SK-N-SH treated with all-trans-retinoic acid at 6 μM for 48 hours (cell line): Measurements from ENCODE around the gene TMEM127.

ENCODE experiments used
- ATAC-seq: fragments of 200-7000 bp; cut with Tn5 transposase; 3 replicates; pipeline ENCODE4 v1.9.1; 2020; ENCODE audit warnings: mild to moderate bottlenecking, moderate library complexity
- BACH2 ChIP-seq: fragments of 250-450 bp; sonication (Bioruptor Pico); IDR thresholded peaks from 2 replicates; pipeline ENCODE4 v1.9.0; 2021; ENCODE audit warnings: mild to moderate bottlenecking, borderline replicate concordance
- CSDC2 ChIP-seq: fragments of 250-450 bp; sonication (Bioruptor Pico); IDR thresholded peaks from 2 replicates; pipeline ENCODE4 v1.5.0; 2020; ENCODE audit warnings: mild to moderate bottlenecking, moderate library complexity
- ESRRG ChIP-seq: fragments of 250-450 bp; sonication (Bioruptor Pico); IDR thresholded peaks from 2 replicates; pipeline ENCODE4 v1.6.1; 2021; ENCODE audit warnings: mild to moderate bottlenecking
- ISL1 ChIP-seq: fragments of 250-450 bp; sonication (Bioruptor Pico); IDR thresholded peaks from 2 replicates; pipeline ENCODE4 v2.1.2; 2022; ENCODE audit warnings: mild to moderate bottlenecking, moderate library complexity
- OSR1 ChIP-seq: fragments of 250-450 bp; sonication (Bioruptor Pico); IDR thresholded peaks from 2 replicates; pipeline ENCODE4 v1.8.0; 2022; ENCODE audit warnings: moderate library complexity, mild to moderate bottlenecking, inconsistent platforms
- RARB ChIP-seq: fragments of 250-450 bp; sonication (Bioruptor Pico); IDR thresholded peaks from 2 replicates; pipeline ENCODE4 v1.8.0; 2021; ENCODE audit warnings: mild to moderate bottlenecking, moderate library complexity
- TCF4 ChIP-seq: fragments of 250-450 bp; sonication (Bioruptor Pico); IDR thresholded peaks from 2 replicates; pipeline ENCODE4 v1.8.0; 2021; ENCODE audit warnings: mild to moderate bottlenecking, moderate library complexity, borderline replicate concordance
- ZC3H10 ChIP-seq: fragments of 250-450 bp; sonication (Bioruptor Pico); IDR thresholded peaks from 2 replicates; pipeline ENCODE4 v1.5.1; 2021; ENCODE audit warnings: mild to moderate bottlenecking, moderate library complexity
- ZNF70 ChIP-seq: fragments of 450-650 bp; formaldehyde crosslinking; IDR thresholded peaks from 2 replicates; pipeline ENCODE4 v1.5.0; 2020; ENCODE audit warnings: mild to moderate bottlenecking, moderate library complexity
- ZNF8 ChIP-seq: fragments of 450-650 bp; formaldehyde crosslinking; IDR thresholded peaks from 2 replicates; pipeline ENCODE4 v1.5.0; 2020; ENCODE audit warnings: mild to moderate bottlenecking, moderate library complexity
- TF ChIP-seq, protein P1 (sequence below): fragments of 250-450 bp; sonication (Bioruptor Pico); IDR thresholded peaks from 2 replicates; pipeline ENCODE4 v1.8.0; 2021; ENCODE audit warnings: low read depth, mild to moderate bottlenecking, moderate library complexity, borderline replicate concordance
- TF ChIP-seq, protein P2 (sequence below): fragments of 250-450 bp; sonication (Bioruptor Pico); IDR thresholded peaks from 2 replicates; pipeline ENCODE4 v1.5.1; 2020; ENCODE audit warnings: low read depth, mild to moderate bottlenecking, moderate library complexity
- TF ChIP-seq, protein P3 (sequence below): fragments of 250-450 bp; sonication (Bioruptor Pico); IDR thresholded peaks from 2 replicates; pipeline ENCODE4 v1.5.1; 2021; ENCODE audit warnings: mild to moderate bottlenecking, moderate library complexity
- TF ChIP-seq, protein P4 (sequence below): fragments of 250-450 bp; sonication (Bioruptor Pico); IDR thresholded peaks from 2 replicates; pipeline ENCODE4 v1.5.0; 2020; ENCODE audit warnings: mild to moderate bottlenecking, moderate library complexity
- TF ChIP-seq, protein P5 (sequence below): fragments of 250-450 bp; sonication (Bioruptor Pico); IDR thresholded peaks from 2 replicates; pipeline ENCODE4 v1.8.0; 2020; ENCODE audit warnings: mild to moderate bottlenecking, moderate library complexity, borderline replicate concordance

TMEM127 gene

DNA sequence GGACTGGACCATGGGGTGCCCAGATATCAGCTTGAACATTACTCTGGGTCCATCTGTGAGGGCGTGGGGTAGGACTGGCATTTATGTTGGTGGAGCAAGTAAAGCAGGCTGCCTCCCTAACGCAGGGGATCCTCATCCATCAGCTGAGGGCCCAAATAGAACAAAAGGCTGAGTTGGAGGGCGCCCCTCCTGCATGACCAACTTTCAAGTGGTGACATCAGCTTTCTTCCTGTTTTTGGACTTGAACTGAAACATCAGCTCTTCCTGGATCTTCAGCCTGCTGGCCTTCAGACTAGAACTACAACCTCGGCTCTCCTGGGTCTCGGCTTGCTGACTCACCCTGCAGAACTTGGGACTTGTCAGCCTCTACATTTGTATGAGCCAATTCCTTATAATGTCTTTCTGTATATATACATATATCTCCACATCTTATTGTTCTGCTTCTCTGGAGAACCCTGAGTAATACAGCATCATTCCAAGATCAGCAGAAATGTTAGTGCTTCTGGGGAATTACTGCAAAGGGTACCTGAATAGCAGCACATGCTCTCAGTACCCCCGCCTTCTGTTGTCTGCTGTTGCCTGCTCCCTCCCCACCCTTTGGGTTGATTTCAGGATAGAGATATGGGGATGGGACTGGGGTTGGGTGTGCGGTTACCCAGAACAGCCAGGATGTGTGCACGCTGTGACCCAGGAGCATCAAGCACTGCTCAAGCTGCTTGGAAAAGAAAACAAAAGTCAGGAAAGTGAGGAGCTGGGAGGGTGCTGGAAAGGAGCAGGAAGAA, 20.0 kb downstream of the TMEM127 start:
- ATAC-seq = no peak

DNA sequence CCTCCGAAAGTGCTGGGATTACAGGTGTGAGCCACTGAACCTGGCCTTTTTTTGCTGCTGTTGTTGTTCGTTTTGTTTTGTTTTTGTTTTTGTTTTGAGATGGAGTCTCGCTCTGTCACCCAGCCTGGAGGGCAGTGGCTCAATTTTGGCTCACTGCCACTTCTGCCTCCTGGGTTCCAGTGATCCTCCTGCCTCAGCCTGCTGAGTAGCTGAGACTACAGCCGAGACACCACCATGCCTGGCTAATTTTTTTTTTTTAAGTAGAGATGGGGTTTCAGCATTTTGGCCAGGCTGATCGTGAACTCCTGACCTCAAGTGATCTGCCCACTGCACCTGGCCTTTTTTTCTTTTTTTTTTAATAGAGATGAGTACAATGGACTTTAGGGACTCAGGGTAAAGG, 22.0 kb downstream of the TMEM127 start:
- ATAC-seq = no peak

More for the DNA sequence above, 20.0 kb downstream of the TMEM127 start:
- TF ChIP-seq, protein P1, sequence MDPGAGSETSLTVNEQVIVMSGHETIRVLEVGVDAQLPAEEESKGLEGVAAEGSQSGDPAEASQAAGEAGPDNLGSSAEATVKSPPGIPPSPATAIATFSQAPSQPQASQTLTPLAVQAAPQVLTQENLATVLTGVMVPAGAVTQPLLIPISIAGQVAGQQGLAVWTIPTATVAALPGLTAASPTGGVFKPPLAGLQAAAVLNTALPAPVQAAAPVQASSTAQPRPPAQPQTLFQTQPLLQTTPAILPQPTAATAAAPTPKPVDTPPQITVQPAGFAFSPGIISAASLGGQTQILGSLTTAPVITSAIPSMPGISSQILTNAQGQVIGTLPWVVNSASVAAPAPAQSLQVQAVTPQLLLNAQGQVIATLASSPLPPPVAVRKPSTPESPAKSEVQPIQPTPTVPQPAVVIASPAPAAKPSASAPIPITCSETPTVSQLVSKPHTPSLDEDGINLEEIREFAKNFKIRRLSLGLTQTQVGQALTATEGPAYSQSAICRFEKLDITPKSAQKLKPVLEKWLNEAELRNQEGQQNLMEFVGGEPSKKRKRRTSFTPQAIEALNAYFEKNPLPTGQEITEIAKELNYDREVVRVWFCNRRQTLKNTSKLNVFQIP (CRISPR knock-in tag) = no peak
- no peak for TF ChIP-seq ZNF8
- no peak for TF ChIP-seq BACH2 (CRISPR knock-in tag)
- TF ChIP-seq, protein P2, sequence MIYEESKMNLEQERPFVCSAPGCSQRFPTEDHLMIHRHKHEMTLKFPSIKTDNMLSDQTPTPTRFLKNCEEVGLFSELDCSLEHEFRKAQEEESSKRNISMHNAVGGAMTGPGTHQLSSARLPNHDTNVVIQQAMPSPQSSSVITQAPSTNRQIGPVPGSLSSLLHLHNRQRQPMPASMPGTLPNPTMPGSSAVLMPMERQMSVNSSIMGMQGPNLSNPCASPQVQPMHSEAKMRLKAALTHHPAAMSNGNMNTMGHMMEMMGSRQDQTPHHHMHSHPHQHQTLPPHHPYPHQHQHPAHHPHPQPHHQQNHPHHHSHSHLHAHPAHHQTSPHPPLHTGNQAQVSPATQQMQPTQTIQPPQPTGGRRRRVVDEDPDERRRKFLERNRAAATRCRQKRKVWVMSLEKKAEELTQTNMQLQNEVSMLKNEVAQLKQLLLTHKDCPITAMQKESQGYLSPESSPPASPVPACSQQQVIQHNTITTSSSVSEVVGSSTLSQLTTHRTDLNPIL (CRISPR knock-in tag) = no peak
- no peak for TF ChIP-seq CSDC2 (CRISPR knock-in tag)
- TF ChIP-seq ZC3H10 (CRISPR knock-in tag) = no peak
- no peak for TF ChIP-seq ISL1 (CRISPR knock-in tag)
- TF ChIP-seq TCF4 (CRISPR knock-in tag) = no peak
- TF ChIP-seq, protein P3, sequence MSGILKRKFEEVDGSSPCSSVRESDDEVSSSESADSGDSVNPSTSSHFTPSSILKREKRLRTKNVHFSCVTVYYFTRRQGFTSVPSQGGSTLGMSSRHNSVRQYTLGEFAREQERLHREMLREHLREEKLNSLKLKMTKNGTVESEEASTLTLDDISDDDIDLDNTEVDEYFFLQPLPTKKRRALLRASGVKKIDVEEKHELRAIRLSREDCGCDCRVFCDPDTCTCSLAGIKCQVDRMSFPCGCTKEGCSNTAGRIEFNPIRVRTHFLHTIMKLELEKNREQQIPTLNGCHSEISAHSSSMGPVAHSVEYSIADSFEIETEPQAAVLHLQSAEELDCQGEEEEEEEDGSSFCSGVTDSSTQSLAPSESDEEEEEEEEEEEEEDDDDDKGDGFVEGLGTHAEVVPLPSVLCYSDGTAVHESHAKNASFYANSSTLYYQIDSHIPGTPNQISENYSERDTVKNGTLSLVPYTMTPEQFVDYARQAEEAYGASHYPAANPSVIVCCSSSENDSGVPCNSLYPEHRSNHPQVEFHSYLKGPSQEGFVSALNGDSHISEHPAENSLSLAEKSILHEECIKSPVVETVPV = no peak

DNA sequence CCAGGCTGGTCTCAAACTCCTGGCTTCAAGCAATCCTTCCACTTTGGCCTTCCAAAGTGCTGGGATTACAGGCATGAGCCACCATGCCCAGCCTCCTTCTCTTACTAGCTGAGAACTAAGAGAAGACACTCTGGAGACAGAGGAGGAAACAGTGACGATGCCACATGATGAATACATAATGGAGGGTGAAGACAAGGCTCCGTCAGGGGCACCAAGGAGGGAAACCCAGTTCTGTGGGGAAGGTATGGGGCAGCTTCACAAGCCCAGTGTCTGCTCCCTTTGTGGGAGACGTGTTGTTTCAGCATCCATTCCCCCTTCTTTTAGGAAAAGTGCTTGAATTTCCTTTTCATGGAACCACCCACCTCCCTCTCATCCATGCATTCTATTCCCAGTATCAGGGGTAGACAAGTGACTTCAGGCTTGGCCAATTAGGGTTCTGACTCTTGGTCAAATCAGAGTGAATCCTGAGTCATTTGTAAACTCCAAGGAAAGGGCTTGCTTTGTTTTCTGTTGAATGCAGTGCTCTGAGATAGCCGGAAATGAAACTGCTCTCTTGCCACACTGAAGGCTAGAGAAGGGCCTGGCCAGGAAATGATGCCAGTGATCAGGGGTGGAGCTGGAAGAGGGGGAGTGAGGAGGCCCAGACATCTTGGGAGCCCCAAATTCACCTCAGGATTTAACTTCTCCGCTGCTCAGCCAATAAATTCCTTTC, 23.7 kb downstream of the TMEM127 start:
- ATAC-seq = peak; percentile 35; the same call in 2 of the 3 replicates
- TF ChIP-seq ZNF70 (CRISPR knock-in tag) = no peak
- no peak for TF ChIP-seq OSR1
- TF ChIP-seq, protein P4, sequence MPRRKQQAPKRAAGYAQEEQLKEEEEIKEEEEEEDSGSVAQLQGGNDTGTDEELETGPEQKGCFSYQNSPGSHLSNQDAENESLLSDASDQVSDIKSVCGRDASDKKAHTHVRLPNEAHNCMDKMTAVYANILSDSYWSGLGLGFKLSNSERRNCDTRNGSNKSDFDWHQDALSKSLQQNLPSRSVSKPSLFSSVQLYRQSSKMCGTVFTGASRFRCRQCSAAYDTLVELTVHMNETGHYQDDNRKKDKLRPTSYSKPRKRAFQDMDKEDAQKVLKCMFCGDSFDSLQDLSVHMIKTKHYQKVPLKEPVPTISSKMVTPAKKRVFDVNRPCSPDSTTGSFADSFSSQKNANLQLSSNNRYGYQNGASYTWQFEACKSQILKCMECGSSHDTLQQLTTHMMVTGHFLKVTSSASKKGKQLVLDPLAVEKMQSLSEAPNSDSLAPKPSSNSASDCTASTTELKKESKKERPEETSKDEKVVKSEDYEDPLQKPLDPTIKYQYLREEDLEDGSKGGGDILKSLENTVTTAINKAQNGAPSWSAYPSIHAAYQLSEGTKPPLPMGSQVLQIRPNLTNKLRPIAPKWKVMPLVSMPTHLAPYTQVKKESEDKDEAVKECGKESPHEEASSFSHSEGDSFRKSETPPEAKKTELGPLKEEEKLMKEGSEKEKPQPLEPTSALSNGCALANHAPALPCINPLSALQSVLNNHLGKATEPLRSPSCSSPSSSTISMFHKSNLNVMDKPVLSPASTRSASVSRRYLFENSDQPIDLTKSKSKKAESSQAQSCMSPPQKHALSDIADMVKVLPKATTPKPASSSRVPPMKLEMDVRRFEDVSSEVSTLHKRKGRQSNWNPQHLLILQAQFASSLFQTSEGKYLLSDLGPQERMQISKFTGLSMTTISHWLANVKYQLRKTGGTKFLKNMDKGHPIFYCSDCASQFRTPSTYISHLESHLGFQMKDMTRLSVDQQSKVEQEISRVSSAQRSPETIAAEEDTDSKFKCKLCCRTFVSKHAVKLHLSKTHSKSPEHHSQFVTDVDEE = no peak
- TF ChIP-seq, protein P2 (CRISPR knock-in tag) = no peak
- no peak for TF ChIP-seq BACH2 (CRISPR knock-in tag)
- TF ChIP-seq RARB (CRISPR knock-in tag) = no peak
- TF ChIP-seq TCF4 (CRISPR knock-in tag) = no peak
- TF ChIP-seq, protein P5, sequence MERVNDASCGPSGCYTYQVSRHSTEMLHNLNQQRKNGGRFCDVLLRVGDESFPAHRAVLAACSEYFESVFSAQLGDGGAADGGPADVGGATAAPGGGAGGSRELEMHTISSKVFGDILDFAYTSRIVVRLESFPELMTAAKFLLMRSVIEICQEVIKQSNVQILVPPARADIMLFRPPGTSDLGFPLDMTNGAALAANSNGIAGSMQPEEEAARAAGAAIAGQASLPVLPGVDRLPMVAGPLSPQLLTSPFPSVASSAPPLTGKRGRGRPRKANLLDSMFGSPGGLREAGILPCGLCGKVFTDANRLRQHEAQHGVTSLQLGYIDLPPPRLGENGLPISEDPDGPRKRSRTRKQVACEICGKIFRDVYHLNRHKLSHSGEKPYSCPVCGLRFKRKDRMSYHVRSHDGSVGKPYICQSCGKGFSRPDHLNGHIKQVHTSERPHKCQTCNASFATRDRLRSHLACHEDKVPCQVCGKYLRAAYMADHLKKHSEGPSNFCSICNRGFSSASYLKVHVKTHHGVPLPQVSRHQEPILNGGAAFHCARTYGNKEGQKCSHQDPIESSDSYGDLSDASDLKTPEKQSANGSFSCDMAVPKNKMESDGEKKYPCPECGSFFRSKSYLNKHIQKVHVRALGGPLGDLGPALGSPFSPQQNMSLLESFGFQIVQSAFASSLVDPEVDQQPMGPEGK = no peak

More for the DNA sequence above, 22.0 kb downstream of the TMEM127 start:
- no peak for TF ChIP-seq ESRRG (CRISPR knock-in tag)
- TF ChIP-seq TCF4 (CRISPR knock-in tag) = no peak
